Neuronal stem cell (in vitro differentiated cells): ENCODE measurements around the gene EFCAB11.

ENCODE experiments used
- DNase-seq: peaks from one replicate; pipeline ENCODE4 v3.0.0-alpha.2; 2013; ENCODE audit warnings: low spot score
- H2AFZ ChIP-seq: one replicate; pipeline ENCODE4 v1.6.1; 2013; ENCODE audit warnings: mild to moderate bottlenecking, low read length, inconsistent platforms
- H2AK5ac ChIP-seq: 2 replicates; pipeline ENCODE4 v1.6.1; 2013; ENCODE audit warnings: low read depth, mild to moderate bottlenecking, inconsistent platforms, low read length, moderate library complexity, mixed read lengths
- H2BK120ac ChIP-seq: 2 replicates; pipeline ENCODE4 v1.6.1; 2013; ENCODE audit warnings: low read depth, mild to moderate bottlenecking, inconsistent platforms, low read length, moderate library complexity, mixed read lengths
- H2BK12ac ChIP-seq: one replicate; pipeline ENCODE4 v1.6.1; 2013; ENCODE audit warnings: low read length, inconsistent platforms
- H2BK15ac ChIP-seq: 2 replicates; pipeline ENCODE4 v1.6.1; 2013; ENCODE audit warnings: mild to moderate bottlenecking, low read length, inconsistent platforms, mixed read lengths
- H2BK5ac ChIP-seq: one replicate; pipeline ENCODE4 v1.6.1; 2013; ENCODE audit warnings: inconsistent platforms, mild to moderate bottlenecking, low read length, moderate library complexity
- H3K14ac ChIP-seq: one replicate; pipeline ENCODE4 v1.6.1; 2013; ENCODE audit warnings: low read length, inconsistent platforms
- H3K18ac ChIP-seq: 2 replicates; pipeline ENCODE4 v1.6.1; 2013; ENCODE audit warnings: low read length, inconsistent platforms
- H3K23ac ChIP-seq: 2 replicates; pipeline ENCODE4 v1.6.1; 2013; ENCODE audit warnings: low read depth, mild to moderate bottlenecking, mixed read lengths, low read length, inconsistent platforms; ENCODE audit not compliant: poor library complexity
- H3K27ac ChIP-seq: replicated peaks from 3 replicates; pipeline ENCODE4 v1.5.1; 2013; ENCODE audit warnings: low read length, inconsistent platforms
- H3K27me3 ChIP-seq, 3 experiments: 2 replicates each; pipeline ENCODE4 v1.6.1; 2013; ENCODE audit warnings: low read length in 3 of 3, mild to moderate bottlenecking in 2 of 3, inconsistent platforms in 1 of 3, low read depth in 1 of 3, mixed read lengths in 1 of 3, moderate library complexity in 1 of 3; ENCODE audit not compliant: control insufficient read depth in 3 of 3, insufficient read depth in 3 of 3
- H3K36me3 ChIP-seq, 2 donors: replicated peaks in 1 of 2; 2 replicates each; pipeline ENCODE4 v1.6.1; 2013; ENCODE audit warnings: low read length in 2 of 2; ENCODE audit not compliant: control insufficient read depth in 2 of 2, insufficient read depth in 2 of 2
- H3K4ac ChIP-seq: 2 replicates; pipeline ENCODE4 v1.6.1; 2013; ENCODE audit warnings: inconsistent platforms, mild to moderate bottlenecking, low read length, moderate library complexity
- H3K4me1 ChIP-seq, 2 donors: 1 replicate in 1 of 2; 2 replicates in 1 of 2; pipeline ENCODE4 v1.6.1; 2013; ENCODE audit warnings: low read length in 2 of 2, low read depth in 1 of 2; ENCODE audit not compliant: control insufficient read depth in 2 of 2, insufficient read depth in 1 of 2
- H3K4me2 ChIP-seq: one replicate; pipeline ENCODE4 v1.6.1; 2013; ENCODE audit warnings: mild to moderate bottlenecking, low read length, inconsistent platforms; ENCODE audit not compliant: insufficient read depth, poor library complexity, severe bottlenecking
- H3K4me3 ChIP-seq, 2 donors: 2 replicates each; pipeline ENCODE4 v1.5.1; 2013; ENCODE audit warnings: low read length in 2 of 2, mild to moderate bottlenecking in 2 of 2, inconsistent platforms in 1 of 2, moderate library complexity in 1 of 2
- H3K79me1 ChIP-seq: one replicate; pipeline ENCODE4 v1.6.1; 2013; ENCODE audit warnings: low read depth, mild to moderate bottlenecking, inconsistent platforms, low read length, moderate library complexity
- H3K9ac ChIP-seq: one replicate; pipeline ENCODE4 v1.6.1; 2013; ENCODE audit warnings: mild to moderate bottlenecking, low read depth, low read length, inconsistent platforms; ENCODE audit not compliant: poor library complexity
- H3K9me3 ChIP-seq, 2 donors: replicated peaks in 1 of 2; 2 replicates each; pipeline versions ENCODE3 to v1.6.1; 2013; ENCODE audit warnings: low read length in 2 of 2, mild to moderate bottlenecking in 2 of 2, inconsistent platforms in 1 of 2, low read depth in 1 of 2, mixed read lengths in 1 of 2, moderate library complexity in 1 of 2; ENCODE audit not compliant: control insufficient read depth in 2 of 2, insufficient read depth in 1 of 2
- H4K8ac ChIP-seq: one replicate; pipeline ENCODE4 v1.6.1; 2013; ENCODE audit warnings: low read depth, mild to moderate bottlenecking, inconsistent platforms, low read length, moderate library complexity
- H4K91ac ChIP-seq: one replicate; pipeline ENCODE4 v1.6.1; 2013; ENCODE audit warnings: low read length, low read depth, mild to moderate bottlenecking, inconsistent platforms; ENCODE audit not compliant: poor library complexity
- WGBS, 2 donors: extraction: QIAGEN DNeasy Blood & Tissue Kit; methylation state at CpG; one replicate each; pipeline ENCODE4 v1.1.7; 2013; ENCODE audit warnings: missing lambda C conversion rate in 2 of 2, mixed read lengths in 1 of 2; ENCODE audit not compliant: insufficient read length in 2 of 2, insufficient replicate concordance in 1 of 2; ENCODE audit errors: extremely low coverage in 2 of 2; 5-methylcytosine and 5-hydroxymethylcytosine counted together

The EFCAB11 gene

DNA sequence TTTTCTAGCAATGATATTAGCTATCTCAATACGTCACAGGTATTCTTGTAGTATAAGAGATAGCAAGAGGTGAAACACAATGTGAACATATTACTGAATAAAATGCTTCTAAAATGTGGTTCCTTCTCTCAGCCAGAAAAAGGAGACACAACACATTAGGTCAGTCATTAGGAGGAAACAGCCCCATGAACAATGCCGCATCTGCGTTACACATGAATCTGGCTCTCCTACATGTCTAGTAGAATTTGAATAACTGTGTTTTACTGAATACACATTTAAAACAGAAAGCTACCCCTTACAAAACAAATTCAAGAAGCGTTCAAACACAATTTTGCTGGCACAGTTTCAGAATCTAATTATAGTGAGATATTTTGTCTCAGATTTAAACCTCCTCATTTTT lies 51.6 kb downstream of the EFCAB11 start:
- no peaks in the 10 kb centered on the region for H3K36me3 ChIP-seq

DNA sequence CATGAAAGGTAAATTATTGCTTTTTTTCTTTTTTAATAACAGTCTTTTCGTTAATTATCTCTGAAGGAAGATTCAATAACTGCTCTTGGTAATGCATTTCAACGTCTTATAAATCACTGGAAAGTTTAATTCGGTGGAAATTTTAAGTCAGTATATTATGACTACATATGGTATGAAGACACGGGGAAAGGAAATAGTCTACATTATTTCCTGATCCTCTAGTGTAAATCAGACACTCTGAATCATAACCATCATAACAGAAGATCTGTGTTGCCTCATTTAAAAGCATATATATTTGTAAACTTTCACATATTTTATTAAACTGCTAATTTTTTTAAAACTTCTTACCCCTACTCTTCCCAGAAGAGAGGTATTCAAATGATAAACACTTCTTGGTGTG lies 53.7 kb downstream of the EFCAB11 start:
- Histone ChIP-seq H2BK12ac (no peak overlapping the region), H3K4me3 (no peak overlapping the region), H2BK15ac (no peak overlapping the region), H3K79me1 (no peaks in the 10 kb centered on the region), H2AK5ac (no peak overlapping the region), H3K27me3 (no peaks in the 10 kb centered on the region), H4K8ac (no peak overlapping the region), H3K18ac (no peak overlapping the region), H2AFZ (no peak overlapping the region), H3K4me1 (no peaks in the 10 kb centered on the region), H3K4me2 (no peak overlapping the region), H4K91ac (no peak overlapping the region), H3K27ac (no peak overlapping the region), H3K36me3 (no peaks in the 10 kb centered on the region), H3K9me3 (no peaks in the 10 kb centered on the region), H2BK120ac (no peak overlapping the region), H2BK5ac (no peak overlapping the region), H3K4ac (no peak overlapping the region), H3K9ac (no peak overlapping the region), H3K14ac (no peak overlapping the region), H3K23ac (no peak overlapping the region)
- no CpG with 5 or more reads among the region's 4 CpGs for WGBS, 2 donors
- DNase-seq = no peak

More for the DNA sequence above, 51.6 kb downstream of the EFCAB11 start:
- H3K79me1 ChIP-seq = no peaks in the 10 kb centered on the region
- H3K4me3 ChIP-seq = no peak overlapping the region
- H3K4ac ChIP-seq = no peak overlapping the region
- no peak overlapping the region for H2AFZ ChIP-seq
- H4K8ac ChIP-seq = no peak overlapping the region
- H3K9me3 ChIP-seq = no peaks in the 10 kb centered on the region
- no peak overlapping the region for H3K27ac ChIP-seq
- WGBS, 2 donors = no CpG with 5 or more reads among the region's 4 CpGs
- no peak overlapping the region for H3K14ac ChIP-seq
- no peaks in the 10 kb centered on the region for H3K27me3 ChIP-seq
- no peak overlapping the region for H3K18ac ChIP-seq
- H2BK120ac ChIP-seq = no peak overlapping the region
- H2BK15ac ChIP-seq = no peak overlapping the region
- H2BK12ac ChIP-seq = no peak overlapping the region
- H2BK5ac ChIP-seq = no peak overlapping the region
- H3K4me1 ChIP-seq = no peaks in the 10 kb centered on the region
- H3K23ac ChIP-seq = no peak overlapping the region
- H4K91ac ChIP-seq = no peak overlapping the region
- DNase-seq = no peak
- no peak overlapping the region for H2AK5ac ChIP-seq
- no peak overlapping the region for H3K9ac ChIP-seq
- no peak overlapping the region for H3K4me2 ChIP-seq

DNA sequence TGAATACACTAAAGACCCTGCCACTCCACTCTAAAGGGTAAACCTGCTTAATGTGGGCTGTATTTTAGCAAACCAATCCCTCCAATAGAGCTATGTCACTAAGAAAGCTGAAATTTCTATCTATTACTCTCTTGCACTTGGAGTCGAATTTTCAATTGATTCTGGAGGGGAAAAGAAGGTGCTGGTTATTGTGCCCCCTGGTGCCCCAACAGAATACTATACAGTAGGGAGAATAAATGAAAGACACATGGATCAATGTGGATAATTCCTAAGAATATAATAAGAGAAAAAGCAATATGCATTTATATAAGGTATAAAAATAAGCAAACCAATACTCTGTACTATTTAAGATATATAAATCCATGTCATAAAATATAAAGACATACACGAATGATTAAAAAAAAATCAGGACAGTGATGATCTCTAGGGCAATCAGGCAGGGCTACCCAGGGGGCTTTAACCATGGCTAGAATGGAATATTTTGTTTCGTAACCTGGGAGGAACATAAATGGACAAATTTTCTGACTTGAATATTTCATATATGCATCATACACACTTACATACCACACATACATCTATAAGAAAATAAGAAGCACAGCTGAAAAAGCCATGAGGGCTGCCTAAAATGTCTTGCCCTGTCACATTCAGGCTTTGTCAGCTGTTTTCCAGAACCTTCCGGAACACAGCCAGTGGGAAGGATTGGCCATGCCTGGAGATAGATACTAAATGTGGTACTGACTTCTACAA lies 54.4 kb downstream of the EFCAB11 start:
- H4K8ac ChIP-seq = no peak overlapping the region
- no peak overlapping the region for H4K91ac ChIP-seq
- H3K18ac ChIP-seq = no peak overlapping the region
- H2AFZ ChIP-seq = no peak overlapping the region
- H3K9me3 ChIP-seq = no peaks in the 10 kb centered on the region
- no peaks in the 10 kb centered on the region for H3K27me3 ChIP-seq
- no peaks in the 10 kb centered on the region for H3K4me1 ChIP-seq
- H3K4me3 ChIP-seq = no peak overlapping the region
- H2BK120ac ChIP-seq = no peak overlapping the region
- no peak overlapping the region for H3K4ac ChIP-seq
- no peak overlapping the region for H3K14ac ChIP-seq
- H2BK12ac ChIP-seq = no peak overlapping the region
- no peak overlapping the region for H3K27ac ChIP-seq
- WGBS, 2 donors = no CpG with 5 or more reads among the region's 4 CpGs
- no peak overlapping the region for H3K23ac ChIP-seq
- H3K4me2 ChIP-seq = no peak overlapping the region
- H2AK5ac ChIP-seq = no peak overlapping the region
- no peak overlapping the region for H2BK5ac ChIP-seq
- no peaks in the 10 kb centered on the region for H3K79me1 ChIP-seq
- no peak overlapping the region for H3K9ac ChIP-seq
- H2BK15ac ChIP-seq = no peak overlapping the region
- no peak for DNase-seq
- H3K36me3 ChIP-seq = no peaks in the 10 kb centered on the region

DNA sequence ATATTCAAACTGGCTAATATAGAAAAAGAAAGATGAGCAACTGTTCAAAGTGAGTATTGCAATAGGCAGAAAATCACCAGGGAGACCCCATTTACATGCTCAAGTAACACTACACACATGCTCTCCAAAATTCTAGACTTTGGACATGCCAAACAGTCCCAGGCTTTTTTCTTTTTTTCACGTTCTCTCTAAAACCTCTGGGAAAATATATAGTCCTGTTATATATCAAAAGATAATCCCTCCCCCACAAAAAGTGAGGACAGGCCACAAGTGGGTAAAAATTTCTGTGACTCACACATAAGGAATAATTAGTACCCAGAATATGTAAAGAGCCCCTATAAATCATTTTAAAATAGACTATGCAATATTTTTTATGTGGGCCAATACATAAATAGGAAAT lies 55.2 kb downstream of the EFCAB11 start:
- WGBS, 2 donors = no CpG with 5 or more reads among the region's 1 CpG
- Histone ChIP-seq H3K14ac (no peak overlapping the region), H2BK12ac (no peak overlapping the region), H3K4me2 (no peak overlapping the region), H3K27me3 (no peaks in the 10 kb centered on the region), H3K36me3 (no peaks in the 10 kb centered on the region), H4K91ac (no peak overlapping the region), H2BK5ac (no peak overlapping the region), H4K8ac (no peak overlapping the region), H2BK120ac (no peak overlapping the region), H2AK5ac (no peak overlapping the region), H3K18ac (no peak overlapping the region), H3K79me1 (no peaks in the 10 kb centered on the region), H2BK15ac (no peak overlapping the region), H3K4me1 (no peaks in the 10 kb centered on the region), H3K27ac (no peak overlapping the region), H3K9ac (no peak overlapping the region), H2AFZ (no peak overlapping the region), H3K9me3 (no peaks in the 10 kb centered on the region), H3K4me3 (no peak overlapping the region), H3K23ac (no peak overlapping the region), H3K4ac (no peak overlapping the region)
- no peak for DNase-seq
